ENCODE measurements around the gene SAMD14.

SAMD14 gene

GRCh38 chr17:50087912-50088405, 42.0 kb downstream of the SAMD14 start:
- Histone ChIP-seq H3K4me2 (ENCODE audit: low read length) (no peak overlapping the region), H3K36me3 (ENCODE audit: control insufficient read depth, insufficient read depth, low read length) (no peaks in the 10 kb centered on the region), H3K4me1 (no peaks in the 10 kb centered on the region), H3K9me3 (ENCODE audit: control insufficient read depth, low read length) (no peaks in the 10 kb centered on the region), H3K27ac (no peak overlapping the region), H3K27me3 (ENCODE audit: control insufficient read depth, insufficient read depth, low read length) (no peaks in the 10 kb centered on the region), H3K9ac (no peak overlapping the region), H3K79me2 (no peaks in the 10 kb centered on the region), H3K4me3 (ENCODE audit: low read depth, low read length) (no peak overlapping the region), H2AFZ (no peak overlapping the region)
- TF ChIP-seq CTCF (IDR thresholded peaks at IDR 0.05), result no peak

- H2AFZ ChIP-seq, result no peak overlapping the region
- no peaks in the 10 kb centered on the region for H3K9me3 ChIP-seq (ENCODE audit: control insufficient read depth, low read length)
- TF ChIP-seq CTCF (IDR thresholded peaks at IDR 0.05), result peak; percentile 93
- H3K27ac ChIP-seq, result no peak overlapping the region
- H3K4me2 ChIP-seq (ENCODE audit: low read length), result no peak overlapping the region
- no peak overlapping the region for H3K4me3 ChIP-seq (ENCODE audit: low read depth, low read length)
- H3K27me3 ChIP-seq (ENCODE audit: control insufficient read depth, insufficient read depth, low read length), result no peaks in the 10 kb centered on the region
- H3K79me2 ChIP-seq, result no peaks in the 10 kb centered on the region
- H3K9ac ChIP-seq, result no peak overlapping the region
- H3K4me1 ChIP-seq, result no peaks in the 10 kb centered on the region
- H3K36me3 ChIP-seq (ENCODE audit: control insufficient read depth, insufficient read depth, low read length), result no peaks in the 10 kb centered on the region
Observed at GRCh38 chr17:50087246-50087911, 42.6 kb downstream of the SAMD14 start.

- H3K9ac ChIP-seq, result no peak overlapping the region
- no peaks in the 10 kb centered on the region for H3K79me2 ChIP-seq
- H3K4me3 ChIP-seq (ENCODE audit: low read depth, low read length), result no peak overlapping the region
- H2AFZ ChIP-seq, result no peak overlapping the region
- H3K27me3 ChIP-seq (ENCODE audit: control insufficient read depth, insufficient read depth, low read length), result no peaks in the 10 kb centered on the region
- no peaks in the 10 kb centered on the region for H3K9me3 ChIP-seq (ENCODE audit: control insufficient read depth, low read length)
- no peak overlapping the region for H3K4me2 ChIP-seq (ENCODE audit: low read length)
- no peaks in the 10 kb centered on the region for H3K4me1 ChIP-seq
- TF ChIP-seq CTCF (IDR thresholded peaks at IDR 0.05), result no peak
- no peak overlapping the region for H3K27ac ChIP-seq
- no peaks in the 10 kb centered on the region for H3K36me3 ChIP-seq (ENCODE audit: control insufficient read depth, insufficient read depth, low read length)
Observed at GRCh38 chr17:50081757-50082156, 48.2 kb downstream of the SAMD14 start.

- H3K9ac ChIP-seq, result no peak overlapping the region
- H3K4me3 ChIP-seq (ENCODE audit: low read depth, low read length), result no peak overlapping the region
- H3K4me1 ChIP-seq, result no peaks in the 10 kb centered on the region
- no peak overlapping the region for H3K27ac ChIP-seq
- H3K27me3 ChIP-seq (ENCODE audit: control insufficient read depth, insufficient read depth, low read length), result no peaks in the 10 kb centered on the region
- H3K4me2 ChIP-seq (ENCODE audit: low read length), result no peak overlapping the region
- H3K36me3 ChIP-seq (ENCODE audit: control insufficient read depth, insufficient read depth, low read length), result no peaks in the 10 kb centered on the region
- no peak overlapping the region for H2AFZ ChIP-seq
- H3K79me2 ChIP-seq, result no peaks in the 10 kb centered on the region
- no peaks in the 10 kb centered on the region for H3K9me3 ChIP-seq (ENCODE audit: control insufficient read depth, low read length)
- no peak for TF ChIP-seq CTCF (IDR thresholded peaks at IDR 0.05)
Observed at GRCh38 chr17:50080827-50081226, 49.1 kb downstream of the SAMD14 start.

GRCh38 chr17:50080096-50080480, 49.9 kb downstream of the SAMD14 start:
- no peaks in the 10 kb centered on the region for H3K36me3 ChIP-seq (ENCODE audit: control insufficient read depth, insufficient read depth, low read length)
- H3K4me1 ChIP-seq, result no peaks in the 10 kb centered on the region
- no peaks in the 10 kb centered on the region for H3K9me3 ChIP-seq (ENCODE audit: control insufficient read depth, low read length)
- H2AFZ ChIP-seq, result no peak overlapping the region
- H3K27ac ChIP-seq, result no peak overlapping the region
- no peak overlapping the region for H3K9ac ChIP-seq
- H3K4me2 ChIP-seq (ENCODE audit: low read length), result no peak overlapping the region
- no peaks in the 10 kb centered on the region for H3K27me3 ChIP-seq (ENCODE audit: control insufficient read depth, insufficient read depth, low read length)
- H3K4me3 ChIP-seq (ENCODE audit: low read depth, low read length), result no peak overlapping the region
- TF ChIP-seq CTCF (IDR thresholded peaks at IDR 0.05), result no peak
- H3K79me2 ChIP-seq, result no peaks in the 10 kb centered on the region

Data from parathyroid adenoma (tissue), 2 donors.